Muscle layer of duodenum (tissue), 2 donors: ENCODE measurements around the gene GALNS.

Experiments
- H3K27ac ChIP-seq: one replicate; pipeline ENCODE4 v1.7.0; 2013; ENCODE audit warnings: mild to moderate bottlenecking, low read length
- H3K27me3 ChIP-seq: one replicate; pipeline ENCODE4 v1.7.0; 2013; ENCODE audit warnings: low read depth, mild to moderate bottlenecking, control low read depth, low read length
- H3K36me3 ChIP-seq, 2 donors: one replicate each; pipeline ENCODE4 v1.7.0; 2013; ENCODE audit warnings: low read length in 2 of 2, control low read depth in 1 of 2, mild to moderate bottlenecking in 1 of 2; ENCODE audit not compliant: insufficient read depth in 2 of 2, control insufficient read depth in 1 of 2
- H3K4me1 ChIP-seq, 2 donors: one replicate each; pipeline ENCODE4 v1.7.0; 2013; ENCODE audit warnings: low read length in 2 of 2, mild to moderate bottlenecking in 2 of 2, control low read depth in 1 of 2, moderate library complexity in 1 of 2; ENCODE audit not compliant: insufficient read depth in 2 of 2, control insufficient read depth in 1 of 2
- H3K4me3 ChIP-seq, 2 donors: one replicate each; pipeline ENCODE4 v1.7.0; 2013; ENCODE audit warnings: low read length in 2 of 2, low read depth in 1 of 2, mild to moderate bottlenecking in 1 of 2
- H3K9me3 ChIP-seq, 2 donors: one replicate each; pipeline ENCODE4 v1.7.0; 2013; ENCODE audit warnings: low read length in 2 of 2, control low read depth in 1 of 2, mild to moderate bottlenecking in 1 of 2; ENCODE audit not compliant: control insufficient read depth in 1 of 2
- donor health status: healthy.

Gene GALNS

GRCh38 chr16:88880226-88881006, 23.7 kb upstream of the GALNS start:
- no peak overlapping the region for H3K27ac ChIP-seq
- peaks cover 0 to 21% of the 10 kb centered on the region in 2 donors for H3K36me3 ChIP-seq
- no peaks in the 10 kb centered on the region for H3K27me3 ChIP-seq
- peaks cover 0 to 6% of the 10 kb centered on the region in 2 donors for H3K4me1 ChIP-seq
- H3K4me3 ChIP-seq, result no peak overlapping the region
- H3K9me3 ChIP-seq, result no peaks in the 10 kb centered on the region

- H3K27ac ChIP-seq, result no peak overlapping the region
- H3K4me1 ChIP-seq, result peaks cover 0 to 6% of the 10 kb centered on the region in 2 donors
- H3K9me3 ChIP-seq, result no peaks in the 10 kb centered on the region
- peaks cover 0 to 18% of the 10 kb centered on the region in 2 donors for H3K36me3 ChIP-seq
- no peaks in the 10 kb centered on the region for H3K27me3 ChIP-seq
- H3K4me3 ChIP-seq, result no peak overlapping the region
These were observed 23.0 kb upstream of the GALNS start for GRCh38 chr16:88879788-88880055.

GRCh38 chr16:88878967-88879787, 22.4 kb upstream of the GALNS start:
- no peaks in the 10 kb centered on the region for H3K27me3 ChIP-seq
- peaks cover 0 to 17% of the 10 kb centered on the region in 2 donors for H3K36me3 ChIP-seq
- no peak overlapping the region for H3K27ac ChIP-seq
- H3K9me3 ChIP-seq, result no peaks in the 10 kb centered on the region
- no peak overlapping the region for H3K4me3 ChIP-seq
- H3K4me1 ChIP-seq, result peaks cover 0 to 6% of the 10 kb centered on the region in 2 donors

GRCh38 chr16:88878356-88878755, 21.6 kb upstream of the GALNS start:
- no peak overlapping the region for H3K27ac ChIP-seq
- H3K36me3 ChIP-seq, result peaks cover 0 to 15% of the 10 kb centered on the region in 2 donors
- peaks cover 0 to 6% of the 10 kb centered on the region in 2 donors for H3K4me1 ChIP-seq
- H3K27me3 ChIP-seq, result no peaks in the 10 kb centered on the region
- H3K9me3 ChIP-seq, result no peaks in the 10 kb centered on the region
- H3K4me3 ChIP-seq, result no peak overlapping the region

GRCh38 chr16:88877564-88878289, 21.0 kb upstream of the GALNS start:
- Histone ChIP-seq H3K9me3 (no peaks in the 10 kb centered on the region), H3K27ac (no peak overlapping the region), H3K4me1 (peaks cover 0 to 6% of the 10 kb centered on the region in 2 donors), H3K27me3 (no peaks in the 10 kb centered on the region), H3K4me3 (no peak overlapping the region), H3K36me3 (peaks cover 0 to 10% of the 10 kb centered on the region in 2 donors)

GRCh38 chr16:88876942-88877526, 20.3 kb upstream of the GALNS start:
- H3K9me3 ChIP-seq, result no peaks in the 10 kb centered on the region
- peaks cover 0 to 8% of the 10 kb centered on the region in 2 donors for H3K36me3 ChIP-seq
- H3K27ac ChIP-seq, result no peak overlapping the region
- H3K4me1 ChIP-seq, result peaks cover 0 to 6% of the 10 kb centered on the region in 2 donors
- H3K4me3 ChIP-seq, result no peak overlapping the region
- H3K27me3 ChIP-seq, result no peaks in the 10 kb centered on the region

- H3K4me1 ChIP-seq, result no peaks in the 10 kb centered on the region
- H3K4me3 ChIP-seq, result no peak overlapping the region
- no peak overlapping the region for H3K27ac ChIP-seq
- no peaks in the 10 kb centered on the region for H3K27me3 ChIP-seq
- H3K9me3 ChIP-seq, result no peaks in the 10 kb centered on the region
- H3K36me3 ChIP-seq, result peaks cover 0 to 8% of the 10 kb centered on the region in 2 donors
These were observed 19.0 kb upstream of the GALNS start for GRCh38 chr16:88875703-88876234.

GRCh38 chr16:88874938-88875599, 18.3 kb upstream of the GALNS start:
- H3K4me3 ChIP-seq, result no peak overlapping the region
- no peak overlapping the region for H3K27ac ChIP-seq
- no peaks in the 10 kb centered on the region for H3K9me3 ChIP-seq
- H3K4me1 ChIP-seq, result no peaks in the 10 kb centered on the region
- H3K27me3 ChIP-seq, result no peaks in the 10 kb centered on the region
- peaks cover 0 to 8% of the 10 kb centered on the region in 2 donors for H3K36me3 ChIP-seq

GRCh38 chr16:88872650-88873331, 16.0 kb upstream of the GALNS start:
- Histone ChIP-seq H3K36me3 (peaks cover 0 to 3% of the 10 kb centered on the region in 2 donors), H3K27me3 (no peaks in the 10 kb centered on the region), H3K9me3 (no peaks in the 10 kb centered on the region), H3K27ac (no peak overlapping the region), H3K4me3 (no peak overlapping the region), H3K4me1 (no peaks in the 10 kb centered on the region)

- no peaks in the 10 kb centered on the region for H3K36me3 ChIP-seq
- H3K27ac ChIP-seq, result no peak overlapping the region
- H3K9me3 ChIP-seq, result no peaks in the 10 kb centered on the region
- no peaks in the 10 kb centered on the region for H3K4me1 ChIP-seq
- H3K4me3 ChIP-seq, result no peak overlapping the region
- H3K27me3 ChIP-seq, result no peaks in the 10 kb centered on the region
These were observed 15.1 kb upstream of the GALNS start for GRCh38 chr16:88871730-88872416.
